ENCODE data around the gene PRSS27. TPM values are rescaled to one million over a fixed set of nuclear protein-coding genes. Genes with fewer than 3 reads are reported as not detected.

Gene PRSS27
- total RNA-seq, 4 donors from 2014 or later, result 0.82 to 3.0 (median 1.4) TPM

DNA sequence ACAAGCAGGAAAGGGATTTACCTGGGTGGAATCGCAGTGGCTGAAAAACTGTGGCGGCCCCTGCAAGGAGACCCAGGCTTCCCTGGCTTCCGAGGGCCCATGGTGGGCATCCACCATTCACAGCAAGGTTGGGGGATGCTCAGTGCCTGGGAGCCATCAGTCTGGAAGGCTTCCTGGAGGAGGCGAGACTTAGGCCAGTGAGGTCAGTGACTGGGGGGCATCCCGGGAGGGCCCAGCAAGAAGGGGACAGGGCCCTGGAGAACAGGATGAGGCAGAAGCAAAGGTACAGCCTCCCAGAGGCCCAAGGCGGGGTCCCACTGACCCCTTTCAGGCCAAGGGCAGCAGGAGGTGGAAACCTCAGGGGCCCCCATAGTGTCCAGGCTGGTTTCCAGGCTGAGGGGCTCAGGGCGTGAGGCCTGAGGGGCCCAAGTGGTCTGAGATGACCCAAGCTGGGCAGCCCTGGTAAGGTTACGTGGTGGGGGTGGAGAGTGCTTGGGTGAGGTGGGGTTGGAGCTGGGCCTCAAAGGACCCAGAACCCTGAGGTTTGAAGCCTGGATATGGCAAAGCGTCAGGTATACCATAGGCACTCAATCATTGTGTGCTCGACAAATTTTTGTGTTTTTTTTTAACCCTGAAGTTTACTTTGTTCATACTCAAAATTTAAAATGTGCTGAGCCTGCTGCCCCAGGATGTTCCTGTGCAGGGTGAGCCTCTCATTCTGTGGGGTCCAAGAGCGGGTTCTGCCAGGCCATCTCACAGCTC lies 16.6 kb upstream of the PRSS27 start:
- TF ChIP-seq, protein P1, sequence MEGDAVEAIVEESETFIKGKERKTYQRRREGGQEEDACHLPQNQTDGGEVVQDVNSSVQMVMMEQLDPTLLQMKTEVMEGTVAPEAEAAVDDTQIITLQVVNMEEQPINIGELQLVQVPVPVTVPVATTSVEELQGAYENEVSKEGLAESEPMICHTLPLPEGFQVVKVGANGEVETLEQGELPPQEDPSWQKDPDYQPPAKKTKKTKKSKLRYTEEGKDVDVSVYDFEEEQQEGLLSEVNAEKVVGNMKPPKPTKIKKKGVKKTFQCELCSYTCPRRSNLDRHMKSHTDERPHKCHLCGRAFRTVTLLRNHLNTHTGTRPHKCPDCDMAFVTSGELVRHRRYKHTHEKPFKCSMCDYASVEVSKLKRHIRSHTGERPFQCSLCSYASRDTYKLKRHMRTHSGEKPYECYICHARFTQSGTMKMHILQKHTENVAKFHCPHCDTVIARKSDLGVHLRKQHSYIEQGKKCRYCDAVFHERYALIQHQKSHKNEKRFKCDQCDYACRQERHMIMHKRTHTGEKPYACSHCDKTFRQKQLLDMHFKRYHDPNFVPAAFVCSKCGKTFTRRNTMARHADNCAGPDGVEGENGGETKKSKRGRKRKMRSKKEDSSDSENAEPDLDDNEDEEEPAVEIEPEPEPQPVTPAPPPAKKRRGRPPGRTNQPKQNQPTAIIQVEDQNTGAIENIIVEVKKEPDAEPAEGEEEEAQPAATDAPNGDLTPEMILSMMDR (IDR thresholded peaks at IDR 0.05; ENCODE audit: low read depth), result no peak

DNA sequence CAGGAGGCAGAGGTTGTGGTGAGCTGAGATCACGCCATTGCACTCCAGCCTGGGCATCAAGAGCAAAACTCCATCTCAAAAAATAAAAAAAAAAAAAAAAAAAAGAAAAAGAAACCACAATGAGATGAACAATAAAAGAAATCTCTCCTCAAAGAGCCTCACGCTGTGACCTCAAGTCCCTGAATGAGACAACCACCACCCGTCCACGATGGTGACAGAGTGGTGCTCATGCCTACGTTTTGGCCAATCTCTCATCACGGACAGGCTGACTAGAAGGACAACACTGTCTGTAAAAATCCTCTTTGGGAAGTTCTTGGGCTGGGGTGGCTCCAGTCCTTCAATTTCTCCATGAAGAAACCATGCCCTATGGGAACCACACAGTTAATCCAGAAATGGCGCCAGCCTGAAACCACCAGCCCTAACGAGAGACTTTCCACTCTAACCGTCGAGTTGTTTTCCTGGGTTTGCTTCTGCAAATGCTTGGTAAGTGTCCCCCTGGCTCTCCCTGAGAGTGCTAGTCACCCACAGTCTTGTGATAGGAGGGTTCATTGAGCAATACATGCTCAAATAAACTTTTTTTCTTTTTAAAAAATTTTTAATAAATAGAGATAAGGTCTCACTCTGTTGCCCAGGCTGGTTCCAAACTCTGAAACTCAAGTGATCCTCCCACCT lies 15.0 kb upstream of the PRSS27 start:
- TF ChIP-seq, protein P1 (IDR thresholded peaks at IDR 0.05; ENCODE audit: low read depth), result no peak

DNA sequence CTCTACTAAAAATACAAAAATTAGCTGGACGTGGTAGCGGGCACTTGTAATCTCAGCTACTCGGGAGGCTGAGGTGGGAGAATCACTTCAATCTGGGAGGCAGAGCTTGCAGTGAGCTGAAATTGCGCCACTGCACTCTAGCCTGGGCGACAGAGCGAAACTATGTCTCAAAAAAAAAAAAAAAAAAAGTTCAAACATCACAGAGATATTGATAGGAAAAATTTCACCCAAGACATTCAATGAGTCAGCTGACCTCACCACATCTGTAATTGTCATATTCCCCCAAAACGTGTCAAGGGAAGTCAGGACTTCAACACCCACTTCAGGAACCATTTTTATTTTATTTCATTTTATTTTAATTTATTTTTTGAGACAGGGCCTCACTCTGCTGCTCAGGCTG lies 8.0 kb upstream of the PRSS27 start:
- TF ChIP-seq, protein P1 (IDR thresholded peaks at IDR 0.05; ENCODE audit: low read depth), result no peak

DNA sequence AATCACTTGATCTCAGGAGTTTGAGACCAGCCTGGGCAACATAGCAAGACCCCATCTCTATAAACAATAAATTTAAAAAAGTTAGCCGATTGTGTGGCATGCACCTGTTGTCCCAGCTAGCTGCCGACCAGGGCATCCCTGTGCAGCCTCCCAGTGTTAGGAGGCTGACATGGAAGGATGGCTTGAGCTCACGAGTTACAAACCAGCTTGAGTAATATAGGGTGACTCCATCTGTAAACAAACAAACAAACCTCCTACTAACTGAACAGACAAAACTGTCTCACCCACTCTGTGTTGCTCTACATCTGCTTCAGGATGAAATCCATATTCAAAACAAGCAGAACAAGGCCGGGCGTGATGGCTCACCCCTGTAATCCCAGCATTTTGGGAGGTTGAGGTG lies 6.9 kb upstream of the PRSS27 start:
- TF ChIP-seq, protein P1 (IDR thresholded peaks at IDR 0.05; ENCODE audit: low read depth), result no peak

DNA sequence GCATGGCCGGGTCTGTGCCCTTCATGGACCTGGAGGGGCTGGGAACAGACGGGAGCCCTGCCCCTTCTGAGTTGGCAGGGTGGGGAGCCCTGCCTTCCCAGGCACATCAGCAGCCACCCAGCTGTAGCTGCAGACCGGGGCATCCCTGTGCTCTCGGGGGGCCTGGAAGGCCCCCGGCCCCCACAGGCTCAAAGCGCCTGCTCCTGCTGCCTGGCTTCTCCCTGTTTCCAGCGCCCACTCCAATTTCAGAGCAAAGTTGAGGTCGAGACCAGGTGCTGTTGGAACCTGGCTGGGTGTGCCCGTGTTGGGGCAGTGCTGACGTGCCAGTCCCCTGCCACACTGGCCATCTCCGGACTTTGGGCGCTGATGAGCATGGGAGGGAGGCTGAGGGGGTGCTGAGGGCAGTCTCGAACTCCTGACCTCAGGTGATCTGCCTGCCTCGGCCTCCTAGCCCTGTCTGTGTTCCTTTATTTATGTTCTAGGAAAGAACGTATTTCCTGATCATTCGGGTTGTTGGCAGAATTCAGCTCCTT lies 4.9 kb upstream of the PRSS27 start:
- TF ChIP-seq, protein P1 (IDR thresholded peaks at IDR 0.05; ENCODE audit: low read depth), result no peak

DNA sequence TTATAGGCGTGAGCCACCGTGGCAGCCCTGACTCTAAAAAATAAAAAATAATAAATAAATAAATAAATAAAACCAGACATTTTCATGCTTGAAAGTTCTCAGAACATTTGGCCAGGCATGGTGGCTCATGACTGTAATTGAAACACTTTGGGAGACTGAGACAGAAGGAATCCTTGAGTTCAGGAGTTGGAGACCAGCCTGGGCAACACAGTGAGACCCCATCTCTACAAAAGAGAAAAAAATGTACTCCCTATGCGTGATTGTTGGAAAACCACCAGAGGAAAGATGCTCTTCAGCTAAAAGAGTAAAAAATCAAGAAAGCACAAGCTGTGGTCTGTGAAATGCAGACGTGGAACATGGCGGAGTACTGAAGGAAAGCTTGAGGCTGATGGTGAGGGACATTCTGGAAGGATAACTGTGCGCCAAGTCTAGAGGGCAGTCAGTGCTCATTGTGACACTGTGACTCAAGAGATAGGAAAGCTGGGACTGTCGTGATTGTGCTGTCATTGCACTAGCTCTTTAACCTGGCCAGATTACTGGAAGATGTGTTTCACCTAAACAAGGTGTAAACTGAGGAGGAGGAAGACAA lies 4.2 kb upstream of the PRSS27 start:
- TF ChIP-seq, protein P1 (IDR thresholded peaks at IDR 0.05; ENCODE audit: low read depth), result no peak

Data from subcutaneous adipose tissue (tissue), 4 donors.